ENCODE measurements around the gene PPT2. TPM values are rescaled to one million over a fixed set of nuclear protein-coding genes. Genes with fewer than 3 reads are reported as not detected.

PPT2 gene
- total and polyA plus RNA-seq, 2 of the 13 experiments (the other 11 are each of a cell fraction or from before 2014, with no cell fraction given): 39.2 to 61.8 TPM

DNA sequence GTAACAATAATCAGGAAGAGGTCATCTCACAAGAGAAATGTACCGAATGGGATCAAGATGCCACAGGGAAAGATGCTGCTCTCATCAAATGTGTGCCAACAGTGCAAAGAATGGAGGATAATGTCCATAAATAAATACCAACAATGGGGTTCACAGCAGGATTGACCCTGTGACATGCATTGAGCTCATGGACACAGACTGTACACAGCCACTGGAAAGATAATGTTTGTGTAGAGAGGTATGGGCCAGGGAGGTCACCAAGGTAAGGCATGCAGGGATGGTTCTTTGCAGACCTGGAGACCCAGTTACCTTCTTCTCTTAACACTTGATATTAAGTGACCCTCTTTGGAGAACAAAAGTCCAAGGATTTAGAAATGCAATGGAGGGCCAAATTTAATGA is 20.5 kb downstream of the PPT2 start (continued):
- TF ChIP-seq, protein P1, sequence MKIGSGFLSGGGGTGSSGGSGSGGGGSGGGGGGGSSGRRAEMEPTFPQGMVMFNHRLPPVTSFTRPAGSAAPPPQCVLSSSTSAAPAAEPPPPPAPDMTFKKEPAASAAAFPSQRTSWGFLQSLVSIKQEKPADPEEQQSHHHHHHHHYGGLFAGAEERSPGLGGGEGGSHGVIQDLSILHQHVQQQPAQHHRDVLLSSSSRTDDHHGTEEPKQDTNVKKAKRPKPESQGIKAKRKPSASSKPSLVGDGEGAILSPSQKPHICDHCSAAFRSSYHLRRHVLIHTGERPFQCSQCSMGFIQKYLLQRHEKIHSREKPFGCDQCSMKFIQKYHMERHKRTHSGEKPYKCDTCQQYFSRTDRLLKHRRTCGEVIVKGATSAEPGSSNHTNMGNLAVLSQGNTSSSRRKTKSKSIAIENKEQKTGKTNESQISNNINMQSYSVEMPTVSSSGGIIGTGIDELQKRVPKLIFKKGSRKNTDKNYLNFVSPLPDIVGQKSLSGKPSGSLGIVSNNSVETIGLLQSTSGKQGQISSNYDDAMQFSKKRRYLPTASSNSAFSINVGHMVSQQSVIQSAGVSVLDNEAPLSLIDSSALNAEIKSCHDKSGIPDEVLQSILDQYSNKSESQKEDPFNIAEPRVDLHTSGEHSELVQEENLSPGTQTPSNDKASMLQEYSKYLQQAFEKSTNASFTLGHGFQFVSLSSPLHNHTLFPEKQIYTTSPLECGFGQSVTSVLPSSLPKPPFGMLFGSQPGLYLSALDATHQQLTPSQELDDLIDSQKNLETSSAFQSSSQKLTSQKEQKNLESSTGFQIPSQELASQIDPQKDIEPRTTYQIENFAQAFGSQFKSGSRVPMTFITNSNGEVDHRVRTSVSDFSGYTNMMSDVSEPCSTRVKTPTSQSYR (CRISPR knock-in tag; IDR thresholded peaks at IDR 0.05; ENCODE audit: borderline replicate concordance): no peak
- no peak for TF ChIP-seq ZNF138 (CRISPR knock-in tag; IDR thresholded peaks at IDR 0.05; ENCODE audit: low read depth)
- no peak for TF ChIP-seq GMEB2 (CRISPR knock-in tag; IDR thresholded peaks at IDR 0.05; ENCODE audit: low read depth)
- no peak for TF ChIP-seq ATF1 (CRISPR knock-in tag; IDR thresholded peaks at IDR 0.05)
- TF ChIP-seq ZNF510 (CRISPR knock-in tag; IDR thresholded peaks at IDR 0.05; ENCODE audit: low read depth): no peak
- TF ChIP-seq NR2F6 (IDR thresholded peaks at IDR 0.05): peak; percentile 33; the same call in 1 of the 2 replicates
- peak; percentile 38; the same call in 1 of the 2 replicates for TF ChIP-seq NR2F6 (CRISPR knock-in tag; IDR thresholded peaks at IDR 0.05)
- peak; percentile 21; the same call in 1 of the 2 replicates for TF ChIP-seq ZMYM4 (CRISPR knock-in tag; IDR thresholded peaks at IDR 0.05)
- TF ChIP-seq ZNF337 (CRISPR knock-in tag; IDR thresholded peaks at IDR 0.05; ENCODE audit: borderline replicate concordance, low read depth): no peak
- TF ChIP-seq FOXA3 (CRISPR knock-in tag; IDR thresholded peaks at IDR 0.05): peak; percentile 65
- no peak for TF ChIP-seq ZNF367 (CRISPR knock-in tag; IDR thresholded peaks at IDR 0.05; ENCODE audit: borderline replicate concordance)
- TF ChIP-seq ZNF33B (CRISPR knock-in tag; IDR thresholded peaks at IDR 0.05): no peak
- TF ChIP-seq ZSCAN5A (CRISPR knock-in tag; IDR thresholded peaks at IDR 0.05; ENCODE audit: borderline replicate concordance): no peak
- TF ChIP-seq, protein P2, sequence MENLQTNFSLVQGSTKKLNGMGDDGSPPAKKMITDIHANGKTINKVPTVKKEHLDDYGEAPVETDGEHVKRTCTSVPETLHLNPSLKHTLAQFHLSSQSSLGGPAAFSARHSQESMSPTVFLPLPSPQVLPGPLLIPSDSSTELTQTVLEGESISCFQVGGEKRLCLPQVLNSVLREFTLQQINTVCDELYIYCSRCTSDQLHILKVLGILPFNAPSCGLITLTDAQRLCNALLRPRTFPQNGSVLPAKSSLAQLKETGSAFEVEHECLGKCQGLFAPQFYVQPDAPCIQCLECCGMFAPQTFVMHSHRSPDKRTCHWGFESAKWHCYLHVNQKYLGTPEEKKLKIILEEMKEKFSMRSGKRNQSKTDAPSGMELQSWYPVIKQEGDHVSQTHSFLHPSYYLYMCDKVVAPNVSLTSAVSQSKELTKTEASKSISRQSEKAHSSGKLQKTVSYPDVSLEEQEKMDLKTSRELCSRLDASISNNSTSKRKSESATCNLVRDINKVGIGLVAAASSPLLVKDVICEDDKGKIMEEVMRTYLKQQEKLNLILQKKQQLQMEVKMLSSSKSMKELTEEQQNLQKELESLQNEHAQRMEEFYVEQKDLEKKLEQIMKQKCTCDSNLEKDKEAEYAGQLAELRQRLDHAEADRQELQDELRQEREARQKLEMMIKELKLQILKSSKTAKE (CRISPR knock-in tag; IDR thresholded peaks at IDR 0.05; ENCODE audit: borderline replicate concordance): no peak
- TF ChIP-seq MEIS2 (CRISPR knock-in tag; IDR thresholded peaks at IDR 0.05): no peak
- no peak for TF ChIP-seq TFAP4 (IDR thresholded peaks at IDR 0.05; ENCODE audit: borderline replicate concordance, low read depth)
- peak; percentile 83 for TF ChIP-seq SOX5 (CRISPR knock-in tag; IDR thresholded peaks at IDR 0.05; ENCODE audit: borderline replicate concordance)
- TF ChIP-seq, protein P3, sequence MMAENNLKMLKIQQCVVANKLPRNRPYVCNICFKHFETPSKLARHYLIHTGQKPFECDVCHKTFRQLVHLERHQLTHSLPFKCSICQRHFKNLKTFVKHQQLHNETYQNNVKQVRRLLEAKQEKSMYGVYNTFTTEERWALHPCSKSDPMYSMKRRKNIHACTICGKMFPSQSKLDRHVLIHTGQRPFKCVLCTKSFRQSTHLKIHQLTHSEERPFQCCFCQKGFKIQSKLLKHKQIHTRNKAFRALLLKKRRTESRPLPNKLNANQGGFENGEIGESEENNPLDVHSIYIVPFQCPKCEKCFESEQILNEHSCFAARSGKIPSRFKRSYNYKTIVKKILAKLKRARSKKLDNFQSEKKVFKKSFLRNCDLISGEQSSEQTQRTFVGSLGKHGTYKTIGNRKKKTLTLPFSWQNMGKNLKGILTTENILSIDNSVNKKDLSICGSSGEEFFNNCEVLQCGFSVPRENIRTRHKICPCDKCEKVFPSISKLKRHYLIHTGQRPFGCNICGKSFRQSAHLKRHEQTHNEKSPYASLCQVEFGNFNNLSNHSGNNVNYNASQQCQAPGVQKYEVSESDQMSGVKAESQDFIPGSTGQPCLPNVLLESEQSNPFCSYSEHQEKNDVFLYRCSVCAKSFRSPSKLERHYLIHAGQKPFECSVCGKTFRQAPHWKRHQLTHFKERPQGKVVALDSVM (CRISPR knock-in tag; IDR thresholded peaks at IDR 0.05): no peak
- peak; percentile 13 for TF ChIP-seq TEAD3 (CRISPR knock-in tag; optimal IDR thresholded peaks at IDR 0.05; ENCODE audit: borderline replicate concordance)
- TF ChIP-seq NCOR1 (IDR thresholded peaks at IDR 0.05; ENCODE audit: borderline replicate concordance, low read length): no peak
